H9 (cell line): ENCODE results near the gene NRXN3. TPM values are rescaled to one million over a fixed set of nuclear protein-coding genes. Genes with fewer than 3 reads are reported as not detected.

Experiments
- DNase-seq: peaks from one replicate; pipeline ENCODE4 v3.0.0-alpha.2; 2017
- H2AFZ ChIP-seq: one replicate; pipeline ENCODE4 v1.6.1; 2013; ENCODE audit warnings: mild to moderate bottlenecking, low read length, control low read depth, moderate library complexity
- H2AK5ac ChIP-seq: 2 replicates; pipeline ENCODE4 v1.6.1; 2013; ENCODE audit warnings: low read length, control low read depth, mixed read lengths; ENCODE audit not compliant: insufficient read length
- H2BK120ac ChIP-seq: one replicate; pipeline ENCODE4 v1.6.1; 2013; ENCODE audit warnings: low read depth, mild to moderate bottlenecking, low read length, control low read depth, inconsistent platforms; ENCODE audit not compliant: poor library complexity, severe bottlenecking
- H2BK12ac ChIP-seq: 2 replicates; pipeline ENCODE4 v1.6.1; 2013; ENCODE audit warnings: low read length, control low read depth, mixed read lengths, low read depth; ENCODE audit not compliant: insufficient read length
- H2BK15ac ChIP-seq: 2 replicates; pipeline ENCODE4 v1.6.1; 2013; ENCODE audit warnings: low read depth, low read length, control low read depth
- H2BK20ac ChIP-seq: one replicate; pipeline ENCODE4 v1.6.1; 2013; ENCODE audit warnings: low read depth, mild to moderate bottlenecking, low read length, control low read depth, inconsistent platforms; ENCODE audit not compliant: poor library complexity, severe bottlenecking
- H2BK5ac ChIP-seq: 2 replicates; pipeline ENCODE4 v1.6.1; 2013; ENCODE audit warnings: low read length, control low read depth, mixed read lengths; ENCODE audit not compliant: insufficient read length
- H3K14ac ChIP-seq: 2 replicates; pipeline ENCODE4 v1.6.1; 2013; ENCODE audit warnings: low read length, control low read depth; ENCODE audit not compliant: insufficient read depth
- H3K18ac ChIP-seq: 2 replicates; pipeline ENCODE4 v1.6.1; 2013; ENCODE audit warnings: low read depth, mild to moderate bottlenecking, mixed read lengths, low read length, control low read depth; ENCODE audit not compliant: insufficient read length
- H3K23ac ChIP-seq: 2 replicates; pipeline ENCODE4 v1.6.1; 2013; ENCODE audit warnings: low read length, control low read depth, mixed read lengths, low read depth; ENCODE audit not compliant: insufficient read length
- H3K23me2 ChIP-seq: 2 replicates; pipeline ENCODE4 v1.6.1; 2013; ENCODE audit warnings: low read depth, mild to moderate bottlenecking, mixed read lengths, low read length, control low read depth; ENCODE audit not compliant: insufficient read length, poor library complexity, severe bottlenecking
- H3K27ac ChIP-seq: 2 replicates; pipeline ENCODE4 v1.5.1; 2013; ENCODE audit warnings: low read length, control low read depth, mixed read lengths, low read depth; ENCODE audit not compliant: insufficient read length
- H3K27me3 ChIP-seq: 2 replicates; pipeline ENCODE4 v1.6.1; 2013; ENCODE audit warnings: low read length, control low read depth, inconsistent platforms; ENCODE audit not compliant: insufficient read depth
- H3K4ac ChIP-seq: 2 replicates; pipeline ENCODE4 v1.6.1; 2013; ENCODE audit warnings: low read depth, mild to moderate bottlenecking, control low read depth, inconsistent platforms, low read length, moderate library complexity
- H3K4me1 ChIP-seq: 2 replicates; pipeline ENCODE4 v1.6.1; 2013; ENCODE audit warnings: low read length, control low read depth, inconsistent platforms; ENCODE audit not compliant: insufficient read depth
- H3K4me2 ChIP-seq: 2 replicates; pipeline ENCODE4 v1.6.1; 2013; ENCODE audit warnings: low read length, control low read depth, mixed read lengths; ENCODE audit not compliant: insufficient read length, insufficient read depth
- H3K56ac ChIP-seq: 2 replicates; pipeline ENCODE4 v1.6.1; 2013; ENCODE audit warnings: low read depth, mild to moderate bottlenecking, mixed read lengths, low read length, control low read depth; ENCODE audit not compliant: insufficient read length
- H3K79me1 ChIP-seq: 2 replicates; pipeline ENCODE4 v1.6.1; 2013; ENCODE audit warnings: low read depth, mild to moderate bottlenecking, moderate library complexity, low read length, control low read depth, inconsistent platforms; ENCODE audit not compliant: insufficient read depth, poor library complexity, severe bottlenecking
- H3K79me2 ChIP-seq: 2 replicates; pipeline ENCODE4 v1.6.1; 2013; ENCODE audit warnings: low read length, control low read depth, inconsistent platforms; ENCODE audit not compliant: insufficient read depth
- H3K9ac ChIP-seq: 2 replicates; pipeline ENCODE4 v1.6.1; 2013; ENCODE audit warnings: low read length, control low read depth, mixed read lengths; ENCODE audit not compliant: insufficient read length; ENCODE audit errors: extremely low read depth
- H3K9me3 ChIP-seq: one replicate; pipeline ENCODE4 v1.6.1; 2013; ENCODE audit warnings: low read depth, low read length, inconsistent platforms; ENCODE audit not compliant: control insufficient read depth
- H3T11ph ChIP-seq: one replicate; pipeline ENCODE4 v1.6.1; 2013; ENCODE audit warnings: mild to moderate bottlenecking, low read length, control low read depth, inconsistent platforms
- H4K20me1 ChIP-seq: one replicate; pipeline ENCODE4 v1.6.1; 2013; ENCODE audit not compliant: control insufficient read depth, insufficient read length, insufficient read depth
- H4K5ac ChIP-seq: 2 replicates; pipeline ENCODE4 v1.6.1; 2013; ENCODE audit warnings: low read depth, mild to moderate bottlenecking, mixed read lengths, low read length, control low read depth; ENCODE audit not compliant: insufficient read length
- H4K8ac ChIP-seq: replicated peaks from 2 replicates; pipeline ENCODE4 v1.6.1; 2013; ENCODE audit warnings: low read length, control low read depth, mixed read lengths, low read depth; ENCODE audit not compliant: insufficient read length
- H4K91ac ChIP-seq: 2 replicates; pipeline ENCODE4 v1.6.1; 2013; ENCODE audit warnings: low read depth, mild to moderate bottlenecking, moderate library complexity, mixed read lengths, low read length, control low read depth; ENCODE audit not compliant: insufficient read length
- H3K27ac Mint-ChIP-seq, 3 experiments: 2 replicates in 2 of 3; 3 replicates in 1 of 3; pipeline ENCODE4 v1.8.0; 2020 to 2021; ENCODE audit warnings: mixed read lengths in 3 of 3, mild to moderate bottlenecking in 1 of 3, moderate library complexity in 1 of 3
- H3K27me3 Mint-ChIP-seq: 2 replicates; pipeline ENCODE4 v1.8.0; 2021; ENCODE audit warnings: low read depth, mild to moderate bottlenecking, moderate library complexity, mixed read lengths
- H3K36me3 Mint-ChIP-seq, 3 experiments: 2 replicates in 2 of 3; 3 replicates in 1 of 3; pipeline ENCODE4 v1.8.0; 2020 to 2021; ENCODE audit warnings: low read depth in 3 of 3, mixed read lengths in 3 of 3; ENCODE audit not compliant: insufficient read depth in 1 of 3
- H3K4me1 Mint-ChIP-seq, 2 experiments: 2 replicates each; pipeline ENCODE4 v1.8.0; 2020; ENCODE audit warnings: mixed read lengths in 2 of 2
- H3K4me3 Mint-ChIP-seq, 2 experiments: 2 replicates in 1 of 2; 3 replicates in 1 of 2; pipeline ENCODE4 v1.8.0; 2020 to 2021; ENCODE audit warnings: mild to moderate bottlenecking in 2 of 2, mixed read lengths in 2 of 2, moderate library complexity in 1 of 2
- H3K9me3 Mint-ChIP-seq, 2 experiments: 2 replicates in 1 of 2; 3 replicates in 1 of 2; pipeline ENCODE4 v1.8.0; 2020; ENCODE audit warnings: mild to moderate bottlenecking in 2 of 2, mixed read lengths in 2 of 2, moderate library complexity in 1 of 2
- WGBS: extraction: QIAGEN DNeasy Blood & Tissue Kit; methylation state at CpG from one replicate; pipeline ENCODE4 v1.1.7; 2013; ENCODE audit warnings: missing lambda C conversion rate, low lambda C conversion rate, mixed read lengths; ENCODE audit not compliant: insufficient read length; ENCODE audit errors: extremely low coverage; 5-methylcytosine and 5-hydroxymethylcytosine counted together
- total RNA-seq: library from RNA; stranded (reverse); gene quantifications from 2 replicates; pipeline ENCODE4 v1.2.1, GENCODE V29; 2021
- TF ChIP-seq, protein P1 (sequence below): fragments of 200-600 bp; sonication (generic); conservative IDR thresholded peaks from 3 replicates; pipeline ENCODE4 v1.8.0; 2021; ENCODE audit warnings: antibody characterized with exemption, mild to moderate bottlenecking

The NRXN3 gene
- total RNA-seq, 1 experiment from 2014 or later = 1.8 TPM

DNA sequence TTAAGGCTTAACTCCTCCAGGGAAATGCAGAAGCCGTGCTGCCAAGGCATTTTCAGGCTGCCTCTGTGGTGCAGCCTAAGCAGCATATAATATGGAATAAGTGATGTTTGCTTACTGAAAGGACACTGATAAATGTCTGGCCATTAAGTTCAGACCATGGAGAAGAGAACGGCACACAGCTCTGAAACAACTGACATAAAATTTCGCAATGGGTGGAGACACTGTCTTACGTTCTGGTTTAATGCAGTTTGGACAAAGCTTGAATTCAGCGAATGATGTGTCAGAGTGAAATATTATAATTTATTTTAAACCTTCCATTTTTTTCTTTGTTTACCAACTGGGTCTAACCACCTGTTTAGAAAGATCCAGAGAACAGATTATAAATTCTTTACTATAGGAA is 27.2 kb upstream of the NRXN3 start:
- H3T11ph ChIP-seq = no peak overlapping the region
- no peak overlapping the region for H2AFZ ChIP-seq
- no peak overlapping the region for H3K4me3 Mint-ChIP-seq
- no peak overlapping the region for H3K27ac ChIP-seq
- H4K91ac ChIP-seq = no peak overlapping the region
- H2BK20ac ChIP-seq = no peak overlapping the region
- no peak overlapping the region for H3K4ac ChIP-seq
- H3K27me3 ChIP-seq = no peaks in the 10 kb centered on the region
- H3K23me2 ChIP-seq = no peaks in the 10 kb centered on the region
- TF ChIP-seq, protein P1, sequence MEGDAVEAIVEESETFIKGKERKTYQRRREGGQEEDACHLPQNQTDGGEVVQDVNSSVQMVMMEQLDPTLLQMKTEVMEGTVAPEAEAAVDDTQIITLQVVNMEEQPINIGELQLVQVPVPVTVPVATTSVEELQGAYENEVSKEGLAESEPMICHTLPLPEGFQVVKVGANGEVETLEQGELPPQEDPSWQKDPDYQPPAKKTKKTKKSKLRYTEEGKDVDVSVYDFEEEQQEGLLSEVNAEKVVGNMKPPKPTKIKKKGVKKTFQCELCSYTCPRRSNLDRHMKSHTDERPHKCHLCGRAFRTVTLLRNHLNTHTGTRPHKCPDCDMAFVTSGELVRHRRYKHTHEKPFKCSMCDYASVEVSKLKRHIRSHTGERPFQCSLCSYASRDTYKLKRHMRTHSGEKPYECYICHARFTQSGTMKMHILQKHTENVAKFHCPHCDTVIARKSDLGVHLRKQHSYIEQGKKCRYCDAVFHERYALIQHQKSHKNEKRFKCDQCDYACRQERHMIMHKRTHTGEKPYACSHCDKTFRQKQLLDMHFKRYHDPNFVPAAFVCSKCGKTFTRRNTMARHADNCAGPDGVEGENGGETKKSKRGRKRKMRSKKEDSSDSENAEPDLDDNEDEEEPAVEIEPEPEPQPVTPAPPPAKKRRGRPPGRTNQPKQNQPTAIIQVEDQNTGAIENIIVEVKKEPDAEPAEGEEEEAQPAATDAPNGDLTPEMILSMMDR = no peak
- H2AK5ac ChIP-seq = no peak overlapping the region
- no peaks in the 10 kb centered on the region for H4K20me1 ChIP-seq
- no peak overlapping the region for H3K14ac ChIP-seq
- no CpG with 5 or more reads among the region's 5 CpGs for WGBS
- H3K4me1 ChIP-seq = no peaks in the 10 kb centered on the region
- H3K4me1 Mint-ChIP-seq = no peaks in the 10 kb centered on the region
- no peak overlapping the region for H3K18ac ChIP-seq
- H4K8ac ChIP-seq = no peak overlapping the region
- H3K36me3 Mint-ChIP-seq = no peaks in the 10 kb centered on the region
- no peak overlapping the region for H2BK12ac ChIP-seq
- DNase-seq = no peak
- no peak overlapping the region for H3K56ac ChIP-seq
- no peaks in the 10 kb centered on the region for H3K79me2 ChIP-seq
- H3K27ac Mint-ChIP-seq = no peak overlapping the region; a peak in 1 of 7 replicates
- H2BK15ac ChIP-seq = no peak overlapping the region
- no peak overlapping the region for H2BK5ac ChIP-seq
- H3K9me3 Mint-ChIP-seq = no peaks in the 10 kb centered on the region
- no peak overlapping the region for H4K5ac ChIP-seq
- no peak overlapping the region for H3K4me2 ChIP-seq
- no peak overlapping the region for H3K9ac ChIP-seq
- no peaks in the 10 kb centered on the region for H3K9me3 ChIP-seq
- no peak overlapping the region for H2BK120ac ChIP-seq
- H3K79me1 ChIP-seq = no peaks in the 10 kb centered on the region
- no peak overlapping the region for H3K23ac ChIP-seq
- no peaks in the 10 kb centered on the region for H3K27me3 Mint-ChIP-seq
